Neural cell (in vitro differentiated cells): ENCODE data around the gene MXRA7. TPM values are rescaled to one million over a fixed set of nuclear protein-coding genes. Genes with fewer than 3 reads are reported as not detected.

Source experiments
- H2AFZ ChIP-seq: fragments of 200-600, 300-800 bp; sonication (generic), shearing (Covaris generic); 2 replicates; pipeline ENCODE4 v1.6.0; 2014; ENCODE audit warnings: low read depth, mild to moderate bottlenecking, antibody characterized with exemption, low read length, moderate library complexity
- H3F3A ChIP-seq: fragments of 200-600 bp; shearing (Covaris generic); 2 replicates; pipeline ENCODE4 v1.6.1; 2016; ENCODE audit warnings: mild to moderate bottlenecking, moderate library complexity, mixed read lengths, antibody characterized with exemption, low read length; ENCODE audit not compliant: insufficient read depth, poor library complexity, severe bottlenecking
- H3K27ac ChIP-seq: fragments of 200-600, 300-800 bp; sonication (generic), shearing (Covaris generic); 2 replicates; pipeline ENCODE4 v1.5.1; 2014; ENCODE audit warnings: mild to moderate bottlenecking, low read length, moderate library complexity
- H3K27me3 ChIP-seq: fragments of 300-800, 200-600 bp; sonication (generic), shearing (Covaris generic); 2 replicates; pipeline ENCODE4 v1.6.0; 2014; ENCODE audit warnings: mild to moderate bottlenecking, low read depth, low read length, moderate library complexity; ENCODE audit not compliant: insufficient read depth
- H3K36me3 ChIP-seq: fragments of 300-800, 200-600 bp; sonication (generic), shearing (Covaris generic); 2 replicates; pipeline ENCODE4 v1.5.1; 2014; ENCODE audit warnings: mild to moderate bottlenecking, antibody characterized with exemption, low read length, moderate library complexity; ENCODE audit not compliant: insufficient read depth
- H3K4me2 ChIP-seq: fragments of 300-800, 200-600 bp; sonication (generic), shearing (Covaris generic); 2 replicates; pipeline ENCODE4 v1.6.0; 2014; ENCODE audit warnings: mild to moderate bottlenecking, low read length
- H3K4me3 ChIP-seq: fragments of 300-800, 200-600 bp; sonication (generic), shearing (Covaris generic); 2 replicates; pipeline ENCODE4 v1.5.1; 2014; ENCODE audit warnings: mild to moderate bottlenecking, low read length, moderate library complexity
- H3K79me2 ChIP-seq: fragments of 200-600 bp; shearing (Covaris generic); replicated peaks from 2 replicates; pipeline ENCODE4 v1.6.0; 2014; ENCODE audit warnings: mild to moderate bottlenecking, low read length, moderate library complexity; ENCODE audit not compliant: insufficient read depth
- H3K9ac ChIP-seq: fragments of 300-800, 200-600 bp; sonication (generic), shearing (Covaris generic); 2 replicates; pipeline ENCODE4 v1.6.1; 2016; ENCODE audit warnings: mild to moderate bottlenecking, low read length, mixed read lengths
- H3K9me2 ChIP-seq: fragments of 200-600 bp; shearing (Covaris generic); 2 replicates; pipeline ENCODE4 v1.6.1; 2016; ENCODE audit warnings: mild to moderate bottlenecking, low read length, mixed read lengths; ENCODE audit not compliant: insufficient read depth
- H3K9me3 ChIP-seq: fragments of 200-600, 300-800 bp; sonication (generic), shearing (Covaris generic); 2 replicates; pipeline ENCODE4 v1.6.1; 2016; ENCODE audit warnings: mild to moderate bottlenecking, mixed run types, low read length, moderate library complexity, mixed read lengths
- H4K20me1 ChIP-seq: fragments of 200-600 bp; shearing (Covaris generic); 2 replicates; pipeline ENCODE4 v1.6.1; 2016; ENCODE audit warnings: mild to moderate bottlenecking, mixed run types; ENCODE audit not compliant: insufficient read depth
- CTCF ChIP-seq: fragments of 450-650 bp; IDR thresholded peaks from 2 replicates; pipeline ENCODE4 v1.5.1; 2014; ENCODE audit warnings: antibody characterized with exemption, mild to moderate bottlenecking, moderate library complexity; ENCODE audit not compliant: poor library complexity, severe bottlenecking
- EP300 ChIP-seq: fragments of 450-650 bp; conservative IDR thresholded peaks from 2 replicates; pipeline ENCODE4 v1.6.1; 2014; ENCODE audit warnings: antibody characterized with exemption, mild to moderate bottlenecking, moderate library complexity; ENCODE audit not compliant: poor library complexity, severe bottlenecking
- EZH2 ChIP-seq: fragments of 200-600, 300-800 bp; shearing (Covaris generic), sonication (generic); IDR thresholded peaks from 2 replicates; pipeline ENCODE4 v1.6.1; 2014; ENCODE audit warnings: antibody characterized with exemption, low read length, borderline replicate concordance, mild to moderate bottlenecking; ENCODE audit not compliant: insufficient read depth, poor library complexity, severe bottlenecking
- MXI1 ChIP-seq: fragments of 450-650 bp; conservative IDR thresholded peaks from 2 replicates; pipeline ENCODE4 v1.6.1; 2014; ENCODE audit warnings: antibody characterized with exemption, mild to moderate bottlenecking; ENCODE audit not compliant: poor library complexity, severe bottlenecking
- POLR2AphosphoS5 ChIP-seq: IDR thresholded peaks from 2 replicates; pipeline ENCODE4 v1.6.1; 2012
- RAD21 ChIP-seq: fragments of 450-650 bp; conservative IDR thresholded peaks from 2 replicates; pipeline ENCODE4 v1.6.1; 2014; ENCODE audit warnings: antibody characterized with exemption, mild to moderate bottlenecking, moderate library complexity
- SMC3 ChIP-seq: fragments of 450-650 bp; conservative IDR thresholded peaks from 2 replicates; pipeline ENCODE4 v1.6.1; 2014; ENCODE audit warnings: antibody characterized with exemption, mild to moderate bottlenecking, moderate library complexity; ENCODE audit not compliant: poor library complexity
- TAF1 ChIP-seq: IDR thresholded peaks from 2 replicates; pipeline ENCODE4 v1.6.1; 2012; ENCODE audit warnings: low read depth
- polyA plus RNA-seq: library from polyadenylated mRNA; depleted of rRNA; stranded (reverse); fragments of >200 nt; gene quantifications from 2 replicates; pipeline ENCODE4 v1.2.3, GENCODE V29; 2014
- TF ChIP-seq, protein P1 (sequence below): IDR thresholded peaks from 2 replicates; pipeline ENCODE4 v1.6.1; 2012; ENCODE audit warnings: borderline replicate concordance

The MXRA7 gene
- polyA plus RNA-seq, 1 donor from 2014 or later = 143 TPM

DNA sequence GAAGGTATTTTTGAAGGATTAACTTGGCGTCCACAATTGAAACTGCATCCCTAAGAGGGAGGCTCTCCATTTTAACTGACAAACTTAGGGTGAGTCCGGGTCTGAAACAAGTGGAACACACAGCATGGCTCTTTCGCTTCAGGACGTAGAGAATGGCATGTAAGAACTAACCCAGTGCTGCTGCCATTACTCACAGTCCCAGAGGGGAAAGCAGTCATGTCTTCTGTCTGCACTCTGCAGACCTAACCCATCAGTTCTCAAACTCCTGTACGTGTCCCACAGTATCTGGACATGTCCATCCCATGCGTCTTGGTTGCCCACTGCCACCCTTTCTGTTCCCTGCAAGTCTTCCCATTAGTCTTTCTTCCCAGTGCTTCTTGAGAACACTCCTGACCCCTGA lies 67.8 kb downstream of the MXRA7 start:
- no peaks in the 10 kb centered on the region for H3K9me2 ChIP-seq
- H3F3A ChIP-seq = no peaks in the 10 kb centered on the region
- H3K9ac ChIP-seq = no peak overlapping the region
- H3K79me2 ChIP-seq = no peaks in the 10 kb centered on the region
- no peak overlapping the region for H3K4me3 ChIP-seq
- H3K9me3 ChIP-seq = no peaks in the 10 kb centered on the region
- H3K27me3 ChIP-seq = no peaks in the 10 kb centered on the region
- no peak overlapping the region for H3K27ac ChIP-seq
- TF ChIP-seq TAF1 (no peak), SMC3 (no peak), EZH2 (no peak), EP300 (no peak), RAD21 (no peak), CTCF (no peak), POLR2AphosphoS5 (no peak)
- H2AFZ ChIP-seq = no peak overlapping the region
- no peaks in the 10 kb centered on the region for H4K20me1 ChIP-seq
- H3K4me2 ChIP-seq = no peak overlapping the region
- H3K36me3 ChIP-seq = no peaks in the 10 kb centered on the region

GRCh38 chr17:76642032-76642561 lies 68.7 kb downstream of the MXRA7 start:
- Histone ChIP-seq H3K9me3 (no peaks in the 10 kb centered on the region), H2AFZ (no peak overlapping the region), H3K27ac (no peak overlapping the region), H4K20me1 (no peaks in the 10 kb centered on the region), H3K9me2 (no peaks in the 10 kb centered on the region), H3F3A (no peaks in the 10 kb centered on the region), H3K79me2 (no peaks in the 10 kb centered on the region), H3K4me3 (no peak overlapping the region), H3K4me2 (no peak overlapping the region), H3K36me3 (no peaks in the 10 kb centered on the region), H3K27me3 (no peaks in the 10 kb centered on the region), H3K9ac (no peak overlapping the region)
- TF ChIP-seq SMC3 = no peak
- no peak for TF ChIP-seq RAD21
- no peak for TF ChIP-seq EZH2
- no peak for TF ChIP-seq MXI1
- no peak for TF ChIP-seq TAF1
- TF ChIP-seq, protein P1, sequence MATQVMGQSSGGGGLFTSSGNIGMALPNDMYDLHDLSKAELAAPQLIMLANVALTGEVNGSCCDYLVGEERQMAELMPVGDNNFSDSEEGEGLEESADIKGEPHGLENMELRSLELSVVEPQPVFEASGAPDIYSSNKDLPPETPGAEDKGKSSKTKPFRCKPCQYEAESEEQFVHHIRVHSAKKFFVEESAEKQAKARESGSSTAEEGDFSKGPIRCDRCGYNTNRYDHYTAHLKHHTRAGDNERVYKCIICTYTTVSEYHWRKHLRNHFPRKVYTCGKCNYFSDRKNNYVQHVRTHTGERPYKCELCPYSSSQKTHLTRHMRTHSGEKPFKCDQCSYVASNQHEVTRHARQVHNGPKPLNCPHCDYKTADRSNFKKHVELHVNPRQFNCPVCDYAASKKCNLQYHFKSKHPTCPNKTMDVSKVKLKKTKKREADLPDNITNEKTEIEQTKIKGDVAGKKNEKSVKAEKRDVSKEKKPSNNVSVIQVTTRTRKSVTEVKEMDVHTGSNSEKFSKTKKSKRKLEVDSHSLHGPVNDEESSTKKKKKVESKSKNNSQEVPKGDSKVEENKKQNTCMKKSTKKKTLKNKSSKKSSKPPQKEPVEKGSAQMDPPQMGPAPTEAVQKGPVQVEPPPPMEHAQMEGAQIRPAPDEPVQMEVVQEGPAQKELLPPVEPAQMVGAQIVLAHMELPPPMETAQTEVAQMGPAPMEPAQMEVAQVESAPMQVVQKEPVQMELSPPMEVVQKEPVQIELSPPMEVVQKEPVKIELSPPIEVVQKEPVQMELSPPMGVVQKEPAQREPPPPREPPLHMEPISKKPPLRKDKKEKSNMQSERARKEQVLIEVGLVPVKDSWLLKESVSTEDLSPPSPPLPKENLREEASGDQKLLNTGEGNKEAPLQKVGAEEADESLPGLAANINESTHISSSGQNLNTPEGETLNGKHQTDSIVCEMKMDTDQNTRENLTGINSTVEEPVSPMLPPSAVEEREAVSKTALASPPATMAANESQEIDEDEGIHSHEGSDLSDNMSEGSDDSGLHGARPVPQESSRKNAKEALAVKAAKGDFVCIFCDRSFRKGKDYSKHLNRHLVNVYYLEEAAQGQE = no peak
- TF ChIP-seq EP300 = no peak
- TF ChIP-seq CTCF = no peak
- no peak for TF ChIP-seq POLR2AphosphoS5
